ENCODE measurements around the gene LTBP2. TPM values are rescaled to one million over a fixed set of nuclear protein-coding genes. Genes with fewer than 3 reads are reported as not detected.

LTBP2 gene
- total RNA-seq, 1 experiment from 2014 or later, result 124 TPM

DNA sequence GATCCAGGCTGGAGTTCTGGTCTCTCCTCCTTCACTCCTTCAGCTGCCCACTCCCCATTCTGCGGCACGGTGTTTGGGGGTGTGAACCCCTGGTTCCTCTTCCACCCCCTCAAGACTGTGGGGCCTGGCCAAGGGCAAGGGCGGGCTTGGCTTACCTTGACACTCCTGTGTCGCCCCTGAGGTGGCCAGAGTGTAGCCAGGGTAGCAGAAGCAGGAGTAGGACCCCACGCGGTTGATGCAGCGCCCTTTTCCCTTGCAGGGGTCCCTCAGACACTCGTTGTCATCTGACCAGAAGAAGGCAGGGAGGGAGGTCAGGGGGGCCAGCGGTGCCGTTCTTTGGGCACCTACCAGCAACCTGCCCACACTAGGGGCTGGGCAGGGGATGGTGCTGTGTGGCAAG lies 90.3 kb downstream of the LTBP2 start:
- Histone ChIP-seq H3K4me2 (no peak overlapping the region), H3K27me3 (ENCODE audit: insufficient read depth, low read depth) (no peaks in the 10 kb centered on the region), H4K20me1 (ENCODE audit: insufficient read depth) (no peaks in the 10 kb centered on the region), H3K4me1 (replicated peaks; ENCODE audit: insufficient read depth) (peaks cover 5% of the 10 kb centered on the region; the same call in 1 of the 2 replicates), H3K36me3 (ENCODE audit: low read depth) (peaks cover 12% of the 10 kb centered on the region; the same call in 1 of the 2 replicates), H3F3A (ENCODE audit: insufficient read depth, low read depth) (no peaks in the 10 kb centered on the region), H3K27ac (no peak overlapping the region), H3K4me3 (no peak overlapping the region), H2AFZ (no peak overlapping the region), H3K9me3 (ENCODE audit: insufficient read depth, low read depth) (no peaks in the 10 kb centered on the region), H3K79me2 (ENCODE audit: low read depth) (no peaks in the 10 kb centered on the region), H3K9me2 (ENCODE audit: insufficient read depth) (no peaks in the 10 kb centered on the region)
- intact Hi-C loops (cut with micrococcal nuclease; ENCODE audit: unreplicated experiment), result no loop called here
- CTCF ChIA-PET, result no interaction called here
- POLR2A ChIA-PET (ENCODE audit: unreplicated experiment), result interaction anchor here (0.6 kb wide), 1 partner anchor 10 kb away, joined by 4 read pairs; no protein-coding TSS in a partner anchor
- BruUV-seq (replicated peaks), result no TSS peak
- DNase-seq, result no peak
- TF ChIP-seq EZH2 (IDR thresholded peaks at IDR 0.05; ENCODE audit: low read depth) (no peak), CTCF (conservative IDR thresholded peaks at IDR 0.05) (no peak)

- no peak overlapping the region for H3K27ac ChIP-seq
- CTCF ChIA-PET, result interaction anchor here (0.6 kb wide), 1 partner anchor 409 kb away, joined by 3 read pairs; no protein-coding TSS in a partner anchor
- H3K4me2 ChIP-seq, result no peak overlapping the region
- no peak for DNase-seq
- BruUV-seq (replicated peaks), result no TSS peak
- no peaks in the 10 kb centered on the region for H4K20me1 ChIP-seq (ENCODE audit: insufficient read depth)
- intact Hi-C loops (cut with micrococcal nuclease; ENCODE audit: unreplicated experiment), result no loop called here
- H3K9me3 ChIP-seq (ENCODE audit: insufficient read depth, low read depth), result no peaks in the 10 kb centered on the region
- TF ChIP-seq EZH2 (IDR thresholded peaks at IDR 0.05; ENCODE audit: low read depth), result no peak
- TF ChIP-seq CTCF (conservative IDR thresholded peaks at IDR 0.05), result no peak
- H2AFZ ChIP-seq, result no peak overlapping the region
- POLR2A ChIA-PET (ENCODE audit: unreplicated experiment), result interaction anchor here (0.6 kb wide), 2 partner anchors 53 to 205 kb away, joined by 3 read pairs; no protein-coding TSS in a partner anchor
- H3K36me3 ChIP-seq (ENCODE audit: low read depth), result peaks cover 12% of the 10 kb centered on the region; the same call in 1 of the 2 replicates
- no peak overlapping the region for H3K4me3 ChIP-seq
- H3K9me2 ChIP-seq (ENCODE audit: insufficient read depth), result no peaks in the 10 kb centered on the region
- no peaks in the 10 kb centered on the region for H3K79me2 ChIP-seq (ENCODE audit: low read depth)
- H3K4me1 ChIP-seq (replicated peaks; ENCODE audit: insufficient read depth), result peaks cover 8% of the 10 kb centered on the region; the same call in 1 of the 2 replicates
- no peaks in the 10 kb centered on the region for H3K27me3 ChIP-seq (ENCODE audit: insufficient read depth, low read depth)
- no peaks in the 10 kb centered on the region for H3F3A ChIP-seq (ENCODE audit: insufficient read depth, low read depth)
Observed at GRCh38 chr14:74519316-74520074, 92.5 kb downstream of the LTBP2 start.

DNA sequence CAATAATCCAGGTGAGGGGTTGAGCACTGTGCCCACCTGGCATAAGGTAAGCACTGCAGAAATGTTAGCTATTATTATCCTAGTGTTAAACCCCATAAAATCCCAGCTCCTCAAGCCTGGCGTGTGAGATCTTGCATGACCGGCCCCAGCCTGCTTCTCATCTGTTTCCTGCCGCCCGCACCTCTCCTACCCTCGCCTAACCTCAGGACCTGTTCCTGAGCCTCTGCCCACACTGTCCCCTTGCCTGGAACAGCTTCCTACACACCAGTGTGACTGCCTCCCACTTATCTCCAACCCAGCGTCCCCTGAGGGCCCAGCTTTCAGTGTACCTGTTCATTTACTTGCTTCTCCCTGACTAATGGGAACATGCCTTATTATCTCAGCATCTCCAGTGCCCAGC lies 93.8 kb downstream of the LTBP2 start:
- intact Hi-C loops (cut with micrococcal nuclease; ENCODE audit: unreplicated experiment), result no loop called here
- no peaks in the 10 kb centered on the region for H3K27me3 ChIP-seq (ENCODE audit: insufficient read depth, low read depth)
- no peaks in the 10 kb centered on the region for H3K79me2 ChIP-seq (ENCODE audit: low read depth)
- no TSS peak for BruUV-seq (replicated peaks)
- ChIA-PET CTCF (no interaction called here), POLR2A (ENCODE audit: unreplicated experiment) (interaction anchor here (1.1 kb wide), 1 partner anchor 25 kb away, joined by 4 read pairs; the partner anchor contains the start of genes ISCA2 and NPC2)
- no peak for TF ChIP-seq EZH2 (IDR thresholded peaks at IDR 0.05; ENCODE audit: low read depth)
- H3K9me3 ChIP-seq (ENCODE audit: insufficient read depth, low read depth), result no peaks in the 10 kb centered on the region
- DNase-seq, result no peak
- no peaks in the 10 kb centered on the region for H4K20me1 ChIP-seq (ENCODE audit: insufficient read depth)
- peaks cover 8% of the 10 kb centered on the region; the same call in 1 of the 2 replicates for H3K4me1 ChIP-seq (replicated peaks; ENCODE audit: insufficient read depth)
- no peak overlapping the region for H3K4me3 ChIP-seq
- peaks cover 18% of the 10 kb centered on the region; the same call in 1 of the 2 replicates for H3K36me3 ChIP-seq (ENCODE audit: low read depth)
- H3K4me2 ChIP-seq, result no peak overlapping the region
- H3K9me2 ChIP-seq (ENCODE audit: insufficient read depth), result no peaks in the 10 kb centered on the region
- H3F3A ChIP-seq (ENCODE audit: insufficient read depth, low read depth), result no peaks in the 10 kb centered on the region
- H3K27ac ChIP-seq, result no peak overlapping the region
- H2AFZ ChIP-seq, result no peak overlapping the region

Data from PC-9 (cell line).